H1 (cell line): ENCODE measurements around the gene GOLGA6B.
"Not testable (repeated sequence)": the region's sequence is repeated elsewhere in the genome, so short reads cannot be mapped to it uniquely, and the experiment has no call there.

Experiments
- CREB1 ChIP-seq: IDR thresholded peaks from 2 replicates; pipeline ENCODE4 v1.6.1; 2012; ENCODE audit warnings: inconsistent platforms
- JUN ChIP-seq: IDR thresholded peaks from 2 replicates; pipeline ENCODE4 v1.6.1; 2011; ENCODE audit warnings: low read depth, mild to moderate bottlenecking, improper control_type of control experiment, low read length

DNA sequence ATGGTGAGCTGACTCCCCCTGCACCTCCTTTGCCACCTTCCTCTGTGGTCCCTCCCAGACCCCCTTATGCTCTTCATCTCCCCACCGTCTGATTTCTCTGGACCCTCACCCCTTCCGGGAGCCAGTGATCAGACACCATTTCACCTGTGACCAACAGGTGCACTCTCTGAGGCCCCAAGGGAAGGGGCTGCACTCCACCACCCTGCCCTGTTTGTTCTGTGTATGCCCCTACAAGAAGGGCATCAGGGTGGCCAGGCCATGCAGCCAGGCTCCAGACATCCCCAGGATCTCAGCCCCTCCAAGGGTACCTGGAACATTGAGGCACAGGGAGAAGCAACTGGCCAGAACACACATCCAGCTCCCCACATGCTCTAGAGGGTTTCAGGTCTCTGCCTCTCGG, 42.2 kb upstream of the GOLGA6B start:
- not testable (repeated sequence) for TF ChIP-seq CREB1, JUN
